ENCODE measurements around the gene TEX36.

DNA sequence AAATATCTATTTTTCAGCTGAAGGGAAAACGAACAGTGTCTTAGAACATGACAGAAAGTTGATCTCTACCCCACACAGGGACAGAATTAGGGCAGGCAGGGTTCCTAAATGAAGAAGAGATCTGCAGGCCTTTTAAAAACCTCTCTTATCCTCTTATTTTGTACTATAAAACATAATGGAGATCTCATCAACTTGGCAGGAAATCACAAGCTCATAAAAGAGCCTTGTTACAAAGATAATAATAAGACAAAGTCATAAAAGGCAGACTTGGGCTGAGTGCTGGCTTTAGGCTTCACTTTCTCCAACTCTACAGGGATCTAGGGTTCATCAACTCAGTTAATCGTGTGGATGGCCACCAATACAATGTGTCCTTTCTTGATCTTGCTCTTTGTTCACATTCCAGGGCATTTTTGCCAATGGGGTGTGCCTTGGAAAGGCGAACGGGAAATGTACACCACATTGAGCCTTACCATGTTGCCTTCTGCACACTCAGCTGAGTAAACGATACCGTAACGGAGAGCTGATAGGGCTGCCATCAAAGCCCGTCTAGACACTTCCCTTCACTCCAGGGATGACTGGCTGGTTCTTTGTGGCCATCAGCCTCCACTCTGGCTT is 7.1 kb upstream of the TEX36 start:
- TF ChIP-seq, protein P1, sequence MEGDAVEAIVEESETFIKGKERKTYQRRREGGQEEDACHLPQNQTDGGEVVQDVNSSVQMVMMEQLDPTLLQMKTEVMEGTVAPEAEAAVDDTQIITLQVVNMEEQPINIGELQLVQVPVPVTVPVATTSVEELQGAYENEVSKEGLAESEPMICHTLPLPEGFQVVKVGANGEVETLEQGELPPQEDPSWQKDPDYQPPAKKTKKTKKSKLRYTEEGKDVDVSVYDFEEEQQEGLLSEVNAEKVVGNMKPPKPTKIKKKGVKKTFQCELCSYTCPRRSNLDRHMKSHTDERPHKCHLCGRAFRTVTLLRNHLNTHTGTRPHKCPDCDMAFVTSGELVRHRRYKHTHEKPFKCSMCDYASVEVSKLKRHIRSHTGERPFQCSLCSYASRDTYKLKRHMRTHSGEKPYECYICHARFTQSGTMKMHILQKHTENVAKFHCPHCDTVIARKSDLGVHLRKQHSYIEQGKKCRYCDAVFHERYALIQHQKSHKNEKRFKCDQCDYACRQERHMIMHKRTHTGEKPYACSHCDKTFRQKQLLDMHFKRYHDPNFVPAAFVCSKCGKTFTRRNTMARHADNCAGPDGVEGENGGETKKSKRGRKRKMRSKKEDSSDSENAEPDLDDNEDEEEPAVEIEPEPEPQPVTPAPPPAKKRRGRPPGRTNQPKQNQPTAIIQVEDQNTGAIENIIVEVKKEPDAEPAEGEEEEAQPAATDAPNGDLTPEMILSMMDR (IDR thresholded peaks at IDR 0.05; ENCODE audit: low read length): no peak
- TF ChIP-seq EZH2 (IDR thresholded peaks at IDR 0.05; ENCODE audit: borderline replicate concordance, low read length): no peak
